Mucosa of descending colon (tissue), 3 donors: ENCODE measurements around the gene EIF4E1B. TPM values are rescaled to one million over a fixed set of nuclear protein-coding genes. Genes with fewer than 3 reads are reported as not detected.

Source experiments
- ATAC-seq: fragments of 200-7000 bp; cut with Tn5 transposase; one replicate; pipeline ENCODE4 v1.9.1; 2020; ENCODE audit warnings: mild to moderate bottlenecking, moderate library complexity
- DNase-seq, 3 donors: peaks; one replicate each; pipeline ENCODE4 v3.0.0-alpha.2; 2020
- H3K36me3 ChIP-seq: fragments of 200-600 bp; one replicate; pipeline ENCODE4 v1.8.0; 2021; ENCODE audit warnings: low read depth, mild to moderate bottlenecking
- H3K4me1 ChIP-seq: fragments of 200-600 bp; one replicate; pipeline ENCODE4 v1.8.0; 2021; ENCODE audit warnings: low read depth, mild to moderate bottlenecking
- H3K4me3 ChIP-seq: fragments of 200-600 bp; one replicate; pipeline ENCODE4 v1.8.0; 2021; ENCODE audit warnings: mild to moderate bottlenecking
- H3K9me3 ChIP-seq: fragments of 200-600 bp; one replicate; pipeline ENCODE4 v1.8.0; 2021; ENCODE audit warnings: mild to moderate bottlenecking
- CTCF ChIP-seq: fragments of 200-600 bp; IDR thresholded peaks from one replicate; pipeline ENCODE4 v1.8.0; 2022; ENCODE audit warnings: antibody characterized with exemption, mild to moderate bottlenecking
- intact Hi-C, 2 donors: fragments of 100-400 bp; cut with DNase I in 1 of 2; cut with micrococcal nuclease in 1 of 2; formaldehyde crosslinking; loops; one replicate each; pipeline versions ENCODE4 v1.11.0 to v1.11.1; 2022; cut with DNase I, micrococcal nuclease
- total RNA-seq, 3 donors: library from RNA; stranded (reverse); fragmentation: NEBNext Ultra II Directional in 2 of 3; extraction: Animal tissue kit (Norgen Biotek cat#: 25700) in 2 of 3; gene quantifications; one replicate each; pipeline versions ENCODE4 v1.2.1 to v1.2.4, GENCODE V29; 2021 to 2023
- donor health status: DM: no; HTN: no; CAD: no; lungs with moderate emphysema.
- donor health status: DM: no; HTN: no; CAD: no.
- donor health status: DM: no; HTN: yes; CAD: no.

The EIF4E1B gene
- total RNA-seq, 3 donors from 2014 or later = not detected

- no peak for ATAC-seq
- no peak overlapping the region for H3K4me3 ChIP-seq
- intact Hi-C loops = no loop called here
These were observed 46.9 kb downstream of the EIF4E1B start for GRCh38 chr5:176677209-176677939.

GRCh38 chr5:176678584-176678983, 48.1 kb downstream of the EIF4E1B start:
- DNase-seq (no peak), ATAC-seq (no peak)
- TF ChIP-seq CTCF = no peak
- Histone ChIP-seq H3K4me1 (no peaks in the 10 kb centered on the region), H3K36me3 (no peaks in the 10 kb centered on the region), H3K9me3 (no peaks in the 10 kb centered on the region), H3K4me3 (no peak overlapping the region)
- intact Hi-C loops = no loop called here

More at GRCh38 chr5:176677209-176677939, 46.9 kb downstream of the EIF4E1B start:
- TF ChIP-seq CTCF = no peak
- H3K9me3 ChIP-seq = no peaks in the 10 kb centered on the region
- no peaks in the 10 kb centered on the region for H3K36me3 ChIP-seq
- no peak for DNase-seq
- no peaks in the 10 kb centered on the region for H3K4me1 ChIP-seq

- DNase-seq (no peak), ATAC-seq (no peak)
- no peaks in the 10 kb centered on the region for H3K9me3 ChIP-seq
- TF ChIP-seq CTCF = no peak
- H3K4me1 ChIP-seq = no peaks in the 10 kb centered on the region
- H3K36me3 ChIP-seq = no peaks in the 10 kb centered on the region
- no peak overlapping the region for H3K4me3 ChIP-seq
- intact Hi-C loops = no loop called here
These were observed 49.1 kb downstream of the EIF4E1B start for GRCh38 chr5:176679365-176680225.

GRCh38 chr5:176680226-176680563, 49.7 kb downstream of the EIF4E1B start:
- Histone ChIP-seq H3K36me3 (no peaks in the 10 kb centered on the region), H3K4me3 (no peak overlapping the region), H3K4me1 (no peaks in the 10 kb centered on the region), H3K9me3 (no peaks in the 10 kb centered on the region)
- DNase-seq (no peak), ATAC-seq (no peak)
- intact Hi-C loops = no loop called here
- no peak for TF ChIP-seq CTCF

- no peak for DNase-seq
- Histone ChIP-seq H3K36me3 (no peaks in the 10 kb centered on the region), H3K9me3 (no peaks in the 10 kb centered on the region), H3K4me1 (no peaks in the 10 kb centered on the region), H3K4me3 (no peak overlapping the region)
- intact Hi-C loops = no loop called here
- no peak for ATAC-seq
- no peak for TF ChIP-seq CTCF
These were observed 51.6 kb downstream of the EIF4E1B start for GRCh38 chr5:176682016-176682531.
